Neural progenitor cell (in vitro differentiated cells): ENCODE data around the gene ENO4. TPM values are rescaled to one million over a fixed set of nuclear protein-coding genes. Genes with fewer than 3 reads are reported as not detected.

Source experiments
- DNase-seq: peaks from one replicate; pipeline ENCODE4 v3.0.0-alpha.2; 2016; ENCODE audit warnings: low spot score
- H2AFZ ChIP-seq: fragments of 200-600 bp; sonication (generic); replicated peaks from 2 replicates; pipeline ENCODE4 v1.6.1; 2016; ENCODE audit warnings: antibody characterized with exemption
- H3F3A ChIP-seq: fragments of 200-600 bp; sonication (generic); 2 replicates; pipeline ENCODE4 v1.6.1; 2016; ENCODE audit warnings: antibody characterized with exemption, low read depth
- H3K27ac ChIP-seq: fragments of 200-600 bp; sonication (generic); 2 replicates; pipeline ENCODE4 v1.5.1; 2016; ENCODE audit warnings: mild to moderate bottlenecking
- H3K27me3 ChIP-seq: fragments of 200-600 bp; sonication (generic); 2 replicates; pipeline ENCODE4 v1.6.1; 2016; ENCODE audit warnings: mild to moderate bottlenecking, moderate library complexity
- H3K36me3 ChIP-seq: fragments of 200-600 bp; sonication (generic); 2 replicates; pipeline ENCODE4 v1.5.1; 2016
- H3K4me1 ChIP-seq: fragments of 200-600 bp; sonication (generic); 2 replicates; pipeline ENCODE4 v1.6.1; 2016; ENCODE audit warnings: mixed run types
- H3K4me2 ChIP-seq: fragments of 200-600 bp; sonication (generic); 2 replicates; pipeline ENCODE4 v1.6.1; 2016
- H3K4me3 ChIP-seq: fragments of 200-600 bp; sonication (generic); 2 replicates; pipeline ENCODE4 v1.5.1; 2016
- H3K79me2 ChIP-seq: fragments of 200-600 bp; sonication (generic); 2 replicates; pipeline ENCODE4 v1.6.1; 2016; ENCODE audit warnings: low read depth
- H3K9ac ChIP-seq: fragments of 200-600 bp; sonication (generic); 2 replicates; pipeline ENCODE4 v1.6.1; 2016
- H3K9me3 ChIP-seq: fragments of 200-600 bp; sonication (generic); 2 replicates; pipeline ENCODE4 v1.5.1; 2016; ENCODE audit warnings: low read depth
- H4K20me1 ChIP-seq: fragments of 200-600 bp; sonication (generic); 2 replicates; pipeline ENCODE4 v1.6.1; 2016; ENCODE audit warnings: low read depth
- H3K27ac Mint-ChIP-seq: 3 replicates; pipeline ENCODE4 v1.8.0; 2021; ENCODE audit warnings: mixed read lengths
- H3K27me3 Mint-ChIP-seq: 2 replicates; pipeline ENCODE4 v1.8.0; 2022; ENCODE audit warnings: low read depth, mild to moderate bottlenecking, inconsistent platforms, moderate library complexity, mixed read lengths; ENCODE audit not compliant: insufficient read depth
- H3K36me3 Mint-ChIP-seq: 3 replicates; pipeline ENCODE4 v1.8.0; 2021; ENCODE audit warnings: mixed read lengths
- H3K4me1 Mint-ChIP-seq: 3 replicates; pipeline ENCODE4 v1.8.0; 2021; ENCODE audit warnings: mixed read lengths
- H3K4me3 Mint-ChIP-seq: 3 replicates; pipeline ENCODE4 v1.8.0; 2021; ENCODE audit warnings: mild to moderate bottlenecking, moderate library complexity, mixed read lengths
- H3K9me3 Mint-ChIP-seq: 3 replicates; pipeline ENCODE4 v1.8.0; 2020; ENCODE audit warnings: mixed read lengths
- EZH2 ChIP-seq: fragments of 200-600 bp; sonication (generic); IDR thresholded peaks from 2 replicates; pipeline ENCODE4 v1.6.1; 2017; ENCODE audit warnings: antibody characterized with exemption, mild to moderate bottlenecking, moderate library complexity
- EZH2phosphoT487 ChIP-seq: fragments of 200-600 bp; sonication (generic); IDR thresholded peaks from 2 replicates; pipeline ENCODE4 v1.6.1; 2017; ENCODE audit warnings: antibody characterized with exemption
- total RNA-seq: library from RNA; depleted of rRNA; stranded (reverse); fragments of >200 nt; gene quantifications from 2 replicates; pipeline ENCODE4 v1.2.3, GENCODE V29; 2015; ENCODE audit warnings: low replicate concordance
- TF ChIP-seq, protein P1 (sequence below): fragments of 200-600 bp; sonication (generic); IDR thresholded peaks from 2 replicates; pipeline ENCODE4 v1.5.1; 2017; ENCODE audit warnings: antibody characterized with exemption, mild to moderate bottlenecking

Gene ENO4
- total RNA-seq, 1 donor from 2014 or later = 10.0 TPM

- Mint-ChIP-seq H3K4me1 (no peaks in the 10 kb centered on the region), H3K4me3 (no peak overlapping the region)
- H3K9ac ChIP-seq = no peak overlapping the region
These were observed 12.5 kb downstream of the ENO4 start for GRCh38 chr10:116861796-116862195.

DNA sequence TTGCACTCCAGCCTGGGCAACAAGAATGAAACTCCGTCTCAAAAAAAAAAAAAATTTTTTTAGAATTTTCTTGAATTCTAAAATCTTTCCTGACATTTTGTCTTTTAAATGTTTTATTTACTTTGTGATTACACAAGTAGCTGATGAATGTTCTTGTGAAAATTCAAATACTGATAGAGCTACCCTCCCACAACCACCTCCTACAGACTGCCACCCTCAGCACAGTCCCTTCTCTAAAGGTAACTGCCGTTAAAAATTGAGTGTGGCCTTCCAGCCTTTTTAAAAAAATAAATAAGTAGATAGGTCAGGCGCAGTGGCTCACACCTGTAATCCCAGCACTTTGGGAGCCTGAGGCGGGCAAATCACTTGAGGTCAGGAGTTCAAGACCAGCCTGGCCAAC, 15.1 kb downstream of the ENO4 start:
- Histone ChIP-seq H3K4me1 (peaks cover 10% of the 10 kb centered on the region), H3K36me3 (no peaks in the 10 kb centered on the region), H3F3A (no peaks in the 10 kb centered on the region), H3K27ac (no peak overlapping the region), H3K27me3 (no peaks in the 10 kb centered on the region), H4K20me1 (no peaks in the 10 kb centered on the region), H3K4me3 (no peak overlapping the region), H3K9me3 (no peaks in the 10 kb centered on the region), H3K79me2 (no peaks in the 10 kb centered on the region), H2AFZ (no peak overlapping the region), H3K9ac (no peak overlapping the region), H3K4me2 (no peak overlapping the region)
- TF ChIP-seq, protein P1, sequence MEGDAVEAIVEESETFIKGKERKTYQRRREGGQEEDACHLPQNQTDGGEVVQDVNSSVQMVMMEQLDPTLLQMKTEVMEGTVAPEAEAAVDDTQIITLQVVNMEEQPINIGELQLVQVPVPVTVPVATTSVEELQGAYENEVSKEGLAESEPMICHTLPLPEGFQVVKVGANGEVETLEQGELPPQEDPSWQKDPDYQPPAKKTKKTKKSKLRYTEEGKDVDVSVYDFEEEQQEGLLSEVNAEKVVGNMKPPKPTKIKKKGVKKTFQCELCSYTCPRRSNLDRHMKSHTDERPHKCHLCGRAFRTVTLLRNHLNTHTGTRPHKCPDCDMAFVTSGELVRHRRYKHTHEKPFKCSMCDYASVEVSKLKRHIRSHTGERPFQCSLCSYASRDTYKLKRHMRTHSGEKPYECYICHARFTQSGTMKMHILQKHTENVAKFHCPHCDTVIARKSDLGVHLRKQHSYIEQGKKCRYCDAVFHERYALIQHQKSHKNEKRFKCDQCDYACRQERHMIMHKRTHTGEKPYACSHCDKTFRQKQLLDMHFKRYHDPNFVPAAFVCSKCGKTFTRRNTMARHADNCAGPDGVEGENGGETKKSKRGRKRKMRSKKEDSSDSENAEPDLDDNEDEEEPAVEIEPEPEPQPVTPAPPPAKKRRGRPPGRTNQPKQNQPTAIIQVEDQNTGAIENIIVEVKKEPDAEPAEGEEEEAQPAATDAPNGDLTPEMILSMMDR = no peak
- TF ChIP-seq EZH2phosphoT487 (no peak), EZH2 (no peak)
- Mint-ChIP-seq H3K9me3 (no peaks in the 10 kb centered on the region), H3K4me3 (no peak overlapping the region), H3K27me3 (no peaks in the 10 kb centered on the region), H3K36me3 (no peaks in the 10 kb centered on the region), H3K27ac (no peak overlapping the region), H3K4me1 (peaks cover 9% of the 10 kb centered on the region)
- no peak for DNase-seq

More at GRCh38 chr10:116861796-116862195, 12.5 kb downstream of the ENO4 start:
- H3K9me3 ChIP-seq = no peaks in the 10 kb centered on the region
- no peak overlapping the region for H3K4me3 ChIP-seq
- no peak overlapping the region for H3K27ac ChIP-seq
- no peaks in the 10 kb centered on the region for H4K20me1 ChIP-seq
- no peak for DNase-seq
- peaks cover 6% of the 10 kb centered on the region for H3K4me1 ChIP-seq
- Mint-ChIP-seq H3K27me3 (no peaks in the 10 kb centered on the region), H3K9me3 (peaks cover 10% of the 10 kb centered on the region), H3K36me3 (peaks cover 6% of the 10 kb centered on the region), H3K27ac (no peak overlapping the region)
- H3K4me2 ChIP-seq = no peak overlapping the region
- H3F3A ChIP-seq = no peaks in the 10 kb centered on the region
- H3K36me3 ChIP-seq = no peaks in the 10 kb centered on the region
- no peaks in the 10 kb centered on the region for H3K27me3 ChIP-seq
- no peaks in the 10 kb centered on the region for H3K79me2 ChIP-seq
- no peak for TF ChIP-seq EZH2
- TF ChIP-seq, protein P1 = no peak
- no peak for TF ChIP-seq EZH2phosphoT487
- H2AFZ ChIP-seq = no peak overlapping the region

- no peak overlapping the region for H3K4me3 ChIP-seq
- no peak for DNase-seq
- H3K79me2 ChIP-seq = no peaks in the 10 kb centered on the region
- no peaks in the 10 kb centered on the region for H4K20me1 ChIP-seq
- Mint-ChIP-seq H3K9me3 (no peaks in the 10 kb centered on the region), H3K27ac (no peak overlapping the region), H3K36me3 (no peaks in the 10 kb centered on the region), H3K4me1 (peaks cover 13% of the 10 kb centered on the region), H3K4me3 (no peak overlapping the region), H3K27me3 (no peaks in the 10 kb centered on the region)
- H2AFZ ChIP-seq = no peak overlapping the region
- H3K9me3 ChIP-seq = no peaks in the 10 kb centered on the region
- H3K4me2 ChIP-seq = no peak overlapping the region
- no peaks in the 10 kb centered on the region for H3F3A ChIP-seq
- no peak overlapping the region for H3K27ac ChIP-seq
- no peaks in the 10 kb centered on the region for H3K36me3 ChIP-seq
- H3K4me1 ChIP-seq = peaks cover 13% of the 10 kb centered on the region
- no peak overlapping the region for H3K9ac ChIP-seq
- no peaks in the 10 kb centered on the region for H3K27me3 ChIP-seq
- TF ChIP-seq, protein P1 = no peak
- no peak for TF ChIP-seq EZH2phosphoT487
- no peak for TF ChIP-seq EZH2
These were observed 16.8 kb downstream of the ENO4 start for GRCh38 chr10:116866066-116866465.
